K562 (cell line): ENCODE results near the gene KBTBD3. TPM values are rescaled to one million over a fixed set of nuclear protein-coding genes. Genes with fewer than 3 reads are reported as not detected.

Source experiments
- ATAC-seq: fragments of 200-7000 bp; cut with Tn5 transposase; 3 replicates; pipeline ENCODE4 v1.9.1; 2020; ENCODE audit warnings: moderate library complexity
- Bru-seq: library from RNA; stranded (reverse); fragments of 400-500 nt; gene quantifications from one replicate; lab custom pipeline; 2021; lab: Mats Ljungman, UMichigan
- BruChase-seq, 2 experiments: library from RNA; stranded (reverse); fragments of 400-500 nt; gene quantifications; one replicate each; lab custom pipeline; 2021; lab: Mats Ljungman, UMichigan
- BruUV-seq: library from RNA; stranded (reverse); fragments of 400-500 nt; replicated peaks from 2 replicates; lab custom pipeline; 2021; lab: Mats Ljungman, UMichigan
- CTCF ChIA-PET: fragments of 300-600 bp; formaldehyde crosslinking; extraction: SDS; loops from one replicate; lab custom pipeline; 2021; ENCODE audit warnings: low intra/inter-chr PET ratio; lab: Yijun Ruan, JAX
- POLR2A ChIA-PET: fragments of 300-600, 350-650 bp; sonication (Branson Sonifier 250); formaldehyde crosslinking; extraction: SDS; loops from one replicate; lab custom pipeline; 2021; ENCODE audit warnings: antibody characterized with exemption, inconsistent platforms; lab: Yijun Ruan, JAX
- DNase-seq, 4 experiments: peaks; one replicate each; pipeline versions ENCODE4 v3.0.0 to v3.0.0-alpha.2; 2011 to 2018; ENCODE audit warnings: low spot score in 3 of 4, mixed read lengths in 3 of 4; ENCODE audit errors: extremely low read depth in 1 of 4
- FAIRE-seq: peaks from 2 replicates; lab custom pipeline; 2011; peaks lifted over from hg19 to GRCh38; lab: Jason Lieb, UNC
- H2AFZ ChIP-seq: 2 replicates; pipeline ENCODE4 v1.6.0; 2011; ENCODE audit warnings: low read depth, low read length, control low read depth, inconsistent platforms
- H3K27ac ChIP-seq: fragments of 200-600 bp; 3 replicates; pipeline ENCODE4 v1.8.0; 2011; ENCODE audit warnings: low read depth, mild to moderate bottlenecking, control low read depth, inconsistent platforms, low read length, moderate library complexity, mixed read lengths; ENCODE audit errors: extremely low read depth
- H3K27me3 ChIP-seq, 2 experiments: fragments of 300-600 bp in 1 of 2; 2 replicates in 1 of 2; 3 replicates in 1 of 2; pipeline versions ENCODE4 v1.6.0 to v1.8.0; 2011; ENCODE audit warnings: inconsistent platforms in 2 of 2, low read length in 2 of 2, mild to moderate bottlenecking in 1 of 2, mixed read lengths in 1 of 2, moderate library complexity in 1 of 2; ENCODE audit not compliant: control insufficient read depth in 2 of 2, insufficient read depth in 2 of 2
- H3K36me3 ChIP-seq: fragments of 300-600 bp; 3 replicates; pipeline ENCODE4 v1.8.0; 2011; ENCODE audit warnings: mild to moderate bottlenecking, low read length, inconsistent platforms; ENCODE audit not compliant: control insufficient read depth, insufficient read depth
- H3K4me1 ChIP-seq, 2 experiments: fragments of 200-600 bp in 1 of 2; replicated peaks in 1 of 2; 2 replicates in 1 of 2; 3 replicates in 1 of 2; pipeline versions ENCODE4 v1.5.1 to v1.8.0; 2011; ENCODE audit warnings: inconsistent platforms in 2 of 2, low read length in 2 of 2, mild to moderate bottlenecking in 1 of 2, mixed read lengths in 1 of 2, moderate library complexity in 1 of 2; ENCODE audit not compliant: control insufficient read depth in 2 of 2, insufficient read depth in 2 of 2
- H3K4me2 ChIP-seq: 2 replicates; pipeline ENCODE4 v1.6.1; 2011; ENCODE audit warnings: low read length, control low read depth, inconsistent platforms, mixed read lengths; ENCODE audit not compliant: insufficient read depth
- H3K4me3 ChIP-seq: fragments of 200-600 bp; sonication (generic), shearing (Covaris generic); 2 replicates; pipeline ENCODE4 v1.5.1; 2016; ENCODE audit warnings: control low read depth, inconsistent platforms
- H3K79me2 ChIP-seq: fragments of 200-600 bp; 3 replicates; pipeline ENCODE4 v1.8.0; 2011; ENCODE audit warnings: low read length, inconsistent platforms; ENCODE audit not compliant: control insufficient read depth, insufficient read depth
- H3K9ac ChIP-seq, 2 experiments: 2 replicates each; pipeline versions ENCODE4 v1.6.0 to v1.6.1; 2011; ENCODE audit warnings: low read depth in 2 of 2, low read length in 2 of 2, control low read depth in 1 of 2, inconsistent platforms in 1 of 2, mild to moderate bottlenecking in 1 of 2, mixed read lengths in 1 of 2; ENCODE audit not compliant: insufficient read depth in 1 of 2
- H3K9me1 ChIP-seq: one replicate; pipeline ENCODE4 v1.6.0; 2011; ENCODE audit warnings: inconsistent platforms, mild to moderate bottlenecking, low read length, moderate library complexity; ENCODE audit not compliant: control insufficient read depth, insufficient read depth
- H3K9me3 ChIP-seq: replicated peaks from 2 replicates; pipeline ENCODE4 v1.5.1; 2011; ENCODE audit warnings: low read depth, low read length, inconsistent platforms; ENCODE audit not compliant: control insufficient read depth, insufficient read depth
- H4K20me1 ChIP-seq: replicated peaks from 2 replicates; pipeline ENCODE4 v1.6.1; 2011; ENCODE audit warnings: low read length, inconsistent platforms, mixed read lengths; ENCODE audit not compliant: control insufficient read depth, insufficient read depth
- CREB1 ChIP-seq, 2 experiments: sonication (generic) in 1 of 2; formaldehyde crosslinking in 1 of 2; IDR thresholded peaks; 2 replicates each; pipeline versions ENCODE4 v1.6.1 to v1.8.0; 2012 to 2022; ENCODE audit warnings: inconsistent platforms in 1 of 2, mild to moderate bottlenecking in 1 of 2, missing genetic modification reagents in 1 of 2, moderate library complexity in 1 of 2
- E2F3 ChIP-seq: fragments of 250-450 bp; sonication (Bioruptor Pico); IDR thresholded peaks from 2 replicates; pipeline ENCODE4 v1.4.0; 2020; ENCODE audit warnings: mild to moderate bottlenecking
- PRPF4 ChIP-seq: fragments of 200-400 bp; formaldehyde crosslinking; IDR thresholded peaks from one replicate; pipeline ENCODE4 v1.6.1; 2017; ENCODE audit warnings: low read length, low read depth, mild to moderate bottlenecking; ENCODE audit not compliant: insufficient read depth, poor library complexity, severe bottlenecking
- SMARCA4 ChIP-seq: fragments of 450-650 bp; IDR thresholded peaks from 2 replicates; pipeline ENCODE4 v1.6.1; 2016
- SP2 ChIP-seq: IDR thresholded peaks from 2 replicates; pipeline ENCODE4 v1.6.1; 2011; ENCODE audit warnings: mild to moderate bottlenecking, low read depth, low read length, moderate library complexity; ENCODE audit not compliant: poor library complexity, severe bottlenecking; ENCODE audit errors: extremely low read depth
- TAF7 ChIP-seq: fragments of 450-650 bp; IDR thresholded peaks from 2 replicates; pipeline ENCODE4 v1.6.1; 2016; ENCODE audit warnings: missing genetic modification characterization, missing compliant biosample characterization
- ZNF197 ChIP-seq: fragments of 200-800 bp; sonication (Bioruptor generic); IDR thresholded peaks from 2 replicates; pipeline ENCODE4 v1.6.1; 2016; ENCODE audit warnings: low read depth, missing genetic modification characterization, missing compliant biosample characterization
- WGBS: fragments of 100-300 bp; shearing (Covaris generic); methylation state at CpG from one replicate; pipeline ENCODE4 v1.1.6; 2016; ENCODE audit warnings: low coverage, mixed read lengths; ENCODE audit not compliant: insufficient coverage; ENCODE audit errors: missing lambda C conversion rate; 5-methylcytosine and 5-hydroxymethylcytosine counted together
- in situ Hi-C: fragments of 300-500 bp; cut with MboI; formaldehyde crosslinking; loops from 4 replicates; pipeline ENCODE4 v1.15.0; 2018; ENCODE audit warnings: inconsistent platforms, mixed read lengths
- intact Hi-C: fragments of 100-400 bp; cut with micrococcal nuclease; formaldehyde crosslinking; loops from 2 replicates; pipeline ENCODE4 v1.14.2; 2022
- long read RNA-seq, 3 experiments: library from polyadenylated mRNA in 2 of 3; library from RNA in 1 of 3; unstranded in 2 of 3; stranded (forward) in 1 of 3; transcript quantifications; one replicate each; pipeline ENCODE4 v2.0.0, GENCODE V29; 2019 to 2022
- polyA minus RNA-seq, 3 experiments: library from RNA; depleted of rRNA, polyadenylated mRNA; stranded (reverse); fragments of >200 nt; gene quantifications; 2 replicates each; pipeline ENCODE4 v1.2.3, GENCODE V29; 2011
- polyA plus RNA-seq, 8 experiments: library from polyadenylated mRNA; depleted of rRNA in 4 of 8; stranded (reverse) in 5 of 8; unstranded in 3 of 8; fragments of >200 nt; fragmentation: Nextera tagmentation in 2 of 8; fragmentation: Illumina TruSeq in 1 of 8; extraction: Ambion mirVana in 2 of 8; extraction: Trizol in 1 of 8; gene quantifications; 2 replicates each; pipeline versions ENCODE4 v1.2.1 to v1.2.3, GENCODE V29; 2011 to 2014; ENCODE audit warnings: inconsistent platforms in 1 of 8, missing spikeins in 1 of 8
- total RNA-seq, 7 experiments: library from RNA; depleted of rRNA in 6 of 7; stranded (reverse); fragments of >200 nt in 6 of 7; fragmentation: Illumina TruSeq in 2 of 7; extraction: Trizol in 2 of 7; gene quantifications; 2 replicates each; pipeline versions ENCODE4 v1.2.1 to v1.2.3, GENCODE V29; 2011 to 2021; ENCODE audit warnings: low replicate concordance in 1 of 7
- TF ChIP-seq, protein P1 (sequence below), 2 experiments: IDR thresholded peaks; 2 replicates each; pipeline ENCODE4 v1.6.1; 2011; ENCODE audit warnings: borderline replicate concordance in 1 of 2, control low read depth in 1 of 2, low read depth in 1 of 2, low read length in 1 of 2, mild to moderate bottlenecking in 1 of 2, mixed read lengths in 1 of 2, moderate library complexity in 1 of 2; ENCODE audit not compliant: insufficient read depth in 1 of 2, insufficient read length in 1 of 2, poor library complexity in 1 of 2, severe bottlenecking in 1 of 2; ENCODE audit errors: extremely low read depth in 1 of 2
- TF ChIP-seq, protein P2 (sequence below), 2 experiments: fragments of 450-650 bp; conservative IDR thresholded peaks; 2 replicates each; pipeline ENCODE4 v1.6.1; 2017; ENCODE audit warnings: mild to moderate bottlenecking in 2 of 2, moderate library complexity in 2 of 2

Gene KBTBD3, protein sequence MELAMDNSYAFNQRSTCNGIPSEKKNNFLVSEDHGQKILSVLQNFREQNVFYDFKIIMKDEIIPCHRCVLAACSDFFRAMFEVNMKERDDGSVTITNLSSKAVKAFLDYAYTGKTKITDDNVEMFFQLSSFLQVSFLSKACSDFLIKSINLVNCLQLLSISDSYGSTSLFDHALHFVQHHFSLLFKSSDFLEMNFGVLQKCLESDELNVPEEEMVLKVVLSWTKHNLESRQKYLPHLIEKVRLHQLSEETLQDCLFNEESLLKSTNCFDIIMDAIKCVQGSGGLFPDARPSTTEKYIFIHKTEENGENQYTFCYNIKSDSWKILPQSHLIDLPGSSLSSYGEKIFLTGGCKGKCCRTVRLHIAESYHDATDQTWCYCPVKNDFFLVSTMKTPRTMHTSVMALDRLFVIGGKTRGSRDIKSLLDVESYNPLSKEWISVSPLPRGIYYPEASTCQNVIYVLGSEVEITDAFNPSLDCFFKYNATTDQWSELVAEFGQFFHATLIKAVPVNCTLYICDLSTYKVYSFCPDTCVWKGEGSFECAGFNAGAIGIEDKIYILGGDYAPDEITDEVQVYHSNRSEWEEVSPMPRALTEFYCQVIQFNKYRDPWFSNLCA
- total RNA-seq (2011; cell fraction: chromatin; rRNA removed; ENCODE audit: low replicate concordance) = 7.4 and 15.5 TPM in 2 replicates
- 3.2 and 9.5 TPM in 2 replicates for total RNA-seq (2011; cell fraction: nucleolus; rRNA removed)
- total RNA-seq (2011; cell fraction: nucleoplasm; rRNA removed) = 13.0 and 18.8 TPM in 2 replicates
- total RNA-seq (2014; rRNA removed) (4.2 and 7.8 TPM in 2 replicates), total RNA-seq (2014; rRNA removed; fragmentation: Illumina TruSeq; extraction: Trizol) (6.4 and 11.8 TPM in 2 replicates), total RNA-seq (2015; rRNA removed; fragmentation: Illumina TruSeq; extraction: Trizol) (4.9 and 5.7 TPM in 2 replicates), total RNA-seq (2021) (6.6 and 7.1 TPM in 2 replicates), polyA plus RNA-seq (2011; rRNA removed) (12.7 and 17.4 TPM in 2 replicates), polyA plus RNA-seq (2014; fragmentation: Illumina TruSeq; extraction: Trizol) (4.6 and 5.1 TPM in 2 replicates), polyA plus RNA-seq (2014; fragmentation: Nextera tagmentation; extraction: Ambion mirVana) (10 to 100 TPM; 28.2 to 31.2 TPM), polyA plus RNA-seq (2014; rRNA removed) (4.3 and 6.7 TPM in 2 replicates), polyA minus RNA-seq (2011; rRNA and poly(A)+ RNA removed) (9.8 and 12.9 TPM in 2 replicates), Bru-seq, nascent RNA (percentile 58 among the genes with signal in this experiment), BruChase-seq, experiment 1, labeled RNA remaining after a 2-hour chase (percentile 61 among the genes with signal in this experiment), BruChase-seq, experiment 2, labeled RNA remaining after a 6-hour chase (percentile 60 among the genes with signal in this experiment)
- polyA plus RNA-seq (2011; cell fraction: cytosol; rRNA removed) = 1.2 and 2.0 TPM in 2 replicates
- polyA plus RNA-seq (2011; cell fraction: nucleus; rRNA removed) = 6.7 and 11.6 TPM in 2 replicates
- polyA plus RNA-seq (2012) = 4.7 and 6.1 TPM in 2 replicates
- 1.8 TPM in 1 of 2 replicates, not detected in the other for polyA minus RNA-seq (2011; cell fraction: cytosol; rRNA and poly(A)+ RNA removed)
- 10.8 and 23.4 TPM in 2 replicates for polyA minus RNA-seq (2011; cell fraction: nucleus; rRNA and poly(A)+ RNA removed)
- long read RNA-seq, experiment 1, transcript KBTBD3-205 (4 exons, 2,682 nt) = major isoform, 10 of 12 reads
- long read RNA-seq, experiment 1, partial matches to known transcripts = 1 of 12 reads
- long read RNA-seq, experiment 1, other reads (novel, unspliced or antisense) = 1 of 12 reads
- long read RNA-seq, experiment 2, partial matches to known transcripts = 1 of 1 reads
- long read RNA-seq, experiment 2, other reads (novel, unspliced or antisense) = 0 of 1 reads
- long read RNA-seq, experiment 3, partial matches to known transcripts = 0 of 3 reads
- long read RNA-seq, experiment 3, other reads (novel, unspliced or antisense) = 1 of 3 reads

DNA sequence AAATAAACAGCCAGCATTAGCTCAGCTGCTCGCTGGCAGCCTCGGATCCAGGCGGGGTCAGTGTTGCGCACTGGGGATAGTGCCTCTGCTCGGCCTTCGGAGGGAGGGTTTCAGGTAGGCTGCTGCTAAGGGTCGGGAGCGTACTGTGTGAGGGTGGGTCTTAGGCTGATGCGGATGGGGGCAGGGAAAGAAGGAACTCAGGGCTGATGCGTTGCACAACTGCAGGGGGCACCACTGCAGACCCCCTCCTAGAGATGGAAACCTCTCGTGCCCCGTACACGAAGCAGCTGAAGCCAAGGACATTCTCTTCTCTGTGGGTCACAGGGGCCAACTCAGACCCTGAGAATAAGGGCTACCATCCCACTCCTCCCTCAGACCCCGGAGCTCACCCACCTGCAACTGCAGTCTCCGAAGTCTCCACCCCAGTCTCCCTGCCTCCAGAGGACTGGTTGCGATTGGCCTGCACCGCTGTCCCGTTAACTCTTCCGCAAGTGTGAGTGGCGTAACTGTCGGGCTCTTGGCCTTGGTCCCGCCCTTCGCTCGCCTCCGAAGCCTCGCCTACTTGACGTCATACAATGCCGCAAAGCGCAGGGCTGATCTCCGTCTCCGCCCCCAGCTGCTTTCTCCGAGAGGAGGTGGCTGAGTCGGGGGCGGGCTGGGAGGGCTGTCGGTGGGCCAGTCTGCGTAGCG is at the start of gene KBTBD3:
Gene KBTBD3 (minus strand): TSS at position 429 of the 690 bp plus-strand sequence. CDS start 18,250 bp downstream, outside the sequence.
- under 1% methylated on average over 32 of the region's 37 CpGs for WGBS
- peak within 1 kb of the TSS; percentile 93 for H3K4me2 ChIP-seq
- peak within 1 kb of the TSS; percentile 96 to 100 for H3K9ac ChIP-seq
- peak within 1 kb of the TSS; percentile 98 for H2AFZ ChIP-seq
- TSS peak; percentile 65 for BruUV-seq
- FAIRE-seq (peak; percentile 98), DNase-seq (peak; percentile 89 to 99 (median 90)), ATAC-seq (peak; percentile 95)
- no peaks in the 10 kb centered on the region for H3K27me3 ChIP-seq
- intact Hi-C loops (loop anchor here (1.0 to 2.0 kb wide), 3 partner anchors 54 to 1486 kb away; partner anchors contain the start of gene MSANTD4), in situ Hi-C loops (no loop called here)
- ChIA-PET CTCF (no interaction called here), POLR2A (interaction anchor here (0.5 to 0.8 kb wide), 3 partner anchors 8 to 1787 kb away, joined by 3 to 5 read pairs (median 3); no protein-coding TSS in a partner anchor)
- no peaks in the 10 kb centered on the region for H3K9me3 ChIP-seq
- peaks cover 0 to 9% of the 10 kb centered on the region in 2 experiments; a peak in 2 of 5 replicates for H3K4me1 ChIP-seq
- peaks cover 48% of the 10 kb centered on the region for H3K79me2 ChIP-seq
- H4K20me1 ChIP-seq = no peaks in the 10 kb centered on the region
- peak within 1 kb of the TSS; percentile 92 for H3K4me3 ChIP-seq
- H3K9me1 ChIP-seq = no peaks in the 10 kb centered on the region
- H3K27ac ChIP-seq = peak within 1 kb of the TSS; percentile 98
- H3K36me3 ChIP-seq = peaks cover 26% of the 10 kb centered on the region
- TF ChIP-seq, protein P1, sequence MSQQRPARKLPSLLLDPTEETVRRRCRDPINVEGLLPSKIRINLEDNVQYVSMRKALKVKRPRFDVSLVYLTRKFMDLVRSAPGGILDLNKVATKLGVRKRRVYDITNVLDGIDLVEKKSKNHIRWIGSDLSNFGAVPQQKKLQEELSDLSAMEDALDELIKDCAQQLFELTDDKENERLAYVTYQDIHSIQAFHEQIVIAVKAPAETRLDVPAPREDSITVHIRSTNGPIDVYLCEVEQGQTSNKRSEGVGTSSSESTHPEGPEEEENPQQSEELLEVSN (IDR thresholded peaks at IDR 0.05; ENCODE audit: borderline replicate concordance in 1 of 2, extremely low read depth in 1 of 2, insufficient read depth in 1 of 2, insufficient read length in 1 of 2, low read depth in 1 of 2, low read length in 1 of 2, poor library complexity in 1 of 2, severe bottlenecking in 1 of 2) = peak in 1 of 2 experiments; percentile 7
- TF ChIP-seq, protein P2, sequence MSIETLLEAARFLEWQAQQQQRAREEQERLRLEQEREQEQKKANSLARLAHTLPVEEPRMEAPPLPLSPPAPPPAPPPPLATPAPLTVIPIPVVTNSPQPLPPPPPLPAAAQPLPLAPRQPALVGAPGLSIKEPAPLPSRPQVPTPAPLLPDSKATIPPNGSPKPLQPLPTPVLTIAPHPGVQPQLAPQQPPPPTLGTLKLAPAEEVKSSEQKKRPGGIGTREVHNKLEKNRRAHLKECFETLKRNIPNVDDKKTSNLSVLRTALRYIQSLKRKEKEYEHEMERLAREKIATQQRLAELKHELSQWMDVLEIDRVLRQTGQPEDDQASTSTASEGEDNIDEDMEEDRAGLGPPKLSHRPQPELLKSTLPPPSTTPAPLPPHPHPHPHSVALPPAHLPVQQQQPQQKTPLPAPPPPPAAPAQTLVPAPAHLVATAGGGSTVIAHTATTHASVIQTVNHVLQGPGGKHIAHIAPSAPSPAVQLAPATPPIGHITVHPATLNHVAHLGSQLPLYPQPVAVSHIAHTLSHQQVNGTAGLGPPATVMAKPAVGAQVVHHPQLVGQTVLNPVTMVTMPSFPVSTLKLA (conservative IDR thresholded peaks at IDR 0.05) = peak in 1 of 2 experiments; percentile 7; a peak in 2 of 4 replicates
- TF ChIP-seq CREB1 (IDR thresholded peaks at IDR 0.05) = peak; percentile 75
- TF ChIP-seq CREB1 (CRISPR knock-in tag; IDR thresholded peaks at IDR 0.05) = peak; percentile 74; the same call in 1 of the 2 replicates
- peak; percentile 72 for TF ChIP-seq SMARCA4
- TF ChIP-seq E2F3 (CRISPR knock-in tag) = 0 out of 2 replicates have a peak, but pooled peaks have one; percentile 56
- TF ChIP-seq ZNF197 (CRISPR knock-in tag) = no peak
- TF ChIP-seq SP2 = peak; percentile 71
- no peak for TF ChIP-seq PRPF4
- TF ChIP-seq TAF7 (tag) = no peak
